Bone marrow (tissue), 2 donors: ENCODE results near the gene VGLL3.

Experiments used
- DNase-seq, 2 donors: peaks; one replicate each; lab custom pipeline; 2025; lab: John Stamatoyannopoulos, UW

Gene VGLL3

DNA sequence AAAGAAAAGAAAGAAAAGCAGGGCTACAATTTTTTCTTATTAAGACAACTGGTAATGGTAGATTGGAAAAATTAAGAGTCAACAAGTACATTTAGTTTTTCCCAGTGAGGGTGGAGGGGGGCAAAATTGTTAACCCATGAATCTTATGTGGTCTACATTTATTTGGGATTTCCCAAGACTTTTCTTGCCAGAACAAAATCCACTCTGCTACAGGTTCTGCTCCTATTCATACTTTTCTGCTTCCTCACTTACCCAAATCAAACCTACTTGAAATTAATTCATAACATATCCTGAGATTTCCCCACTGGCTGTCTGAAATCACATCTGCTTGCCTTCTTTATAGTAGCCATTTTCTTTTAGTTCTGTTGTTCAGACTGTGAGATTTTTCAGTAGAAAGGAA is 41.1 kb downstream of the VGLL3 start:
- DNase-seq: no peak

DNA sequence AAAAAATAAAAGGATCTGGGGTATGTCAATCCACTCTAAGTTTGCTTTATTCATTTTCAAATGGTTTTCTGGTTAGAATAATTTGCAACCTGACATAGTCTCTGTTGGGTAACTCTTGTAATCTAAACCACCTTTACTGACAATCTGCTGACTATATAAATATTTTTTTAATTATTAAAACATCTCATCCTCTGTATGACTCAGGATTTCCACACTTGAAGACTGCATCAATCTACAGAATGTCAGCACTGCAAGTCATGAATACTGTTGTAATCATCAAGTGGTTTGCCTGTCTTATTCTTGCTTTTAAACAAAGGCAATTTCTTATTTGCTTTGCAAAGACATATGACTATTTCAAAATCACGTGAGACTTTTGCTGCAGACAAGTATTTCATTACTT is 42.1 kb downstream of the VGLL3 start:
- DNase-seq: no peak

- no peak for DNase-seq
Observed at GRCh38 chr3:86942206-86942605, 48.7 kb downstream of the VGLL3 start.

GRCh38 chr3:86938416-86939105 is 52.4 kb downstream of the VGLL3 start:
- DNase-seq: no peak

DNA sequence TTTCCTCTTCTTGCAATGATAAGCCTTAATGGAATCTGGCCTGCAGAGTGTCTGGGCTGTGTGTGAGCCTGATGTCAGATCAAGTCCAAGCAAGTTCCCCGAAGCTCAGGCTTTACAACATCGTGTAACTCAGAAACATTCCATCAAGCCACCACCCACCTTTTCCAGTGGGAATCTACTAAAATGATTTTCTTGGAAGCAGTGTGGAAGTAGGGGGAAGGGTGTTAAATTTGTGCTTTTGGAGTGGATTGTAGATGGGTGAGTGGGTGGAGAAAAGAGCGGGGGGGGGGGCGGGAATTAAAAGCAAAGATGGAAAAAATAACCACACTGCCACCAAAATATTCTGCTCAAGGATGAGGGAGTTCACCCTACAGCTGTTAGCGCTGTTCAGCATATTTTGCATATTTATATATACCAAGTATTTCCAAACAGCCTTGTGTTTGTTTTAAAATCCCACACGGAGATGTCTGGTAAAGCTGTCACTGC is 53.6 kb downstream of the VGLL3 start:
- no peak for DNase-seq

- DNase-seq: no peak
Observed at GRCh38 chr3:86934851-86935250, 56.1 kb downstream of the VGLL3 start.

- no peak for DNase-seq
Observed at GRCh38 chr3:86930831-86931230, 60.1 kb downstream of the VGLL3 start.

- no peak for DNase-seq
Observed at GRCh38 chr3:86930181-86930580, 60.8 kb downstream of the VGLL3 start.

DNA sequence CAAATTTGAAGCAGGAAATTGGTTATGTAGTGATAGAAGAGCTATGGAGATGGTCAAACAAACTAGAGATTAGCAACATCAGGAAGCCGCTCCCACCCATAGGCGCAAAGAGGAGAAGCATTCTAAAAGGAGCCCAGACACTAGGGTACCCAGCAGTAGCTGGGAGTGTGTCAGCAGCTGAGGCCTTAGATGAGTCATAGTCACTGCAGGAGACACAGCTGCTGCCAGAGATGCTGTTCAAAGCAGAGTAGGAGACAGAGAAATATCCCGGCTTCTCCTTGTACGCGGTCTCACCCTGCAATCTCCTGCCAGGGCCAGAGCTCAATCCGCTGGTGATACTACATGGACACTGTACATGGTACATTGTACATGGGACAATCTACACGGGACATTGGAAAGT is 61.9 kb downstream of the VGLL3 start:
- no peak for DNase-seq

DNA sequence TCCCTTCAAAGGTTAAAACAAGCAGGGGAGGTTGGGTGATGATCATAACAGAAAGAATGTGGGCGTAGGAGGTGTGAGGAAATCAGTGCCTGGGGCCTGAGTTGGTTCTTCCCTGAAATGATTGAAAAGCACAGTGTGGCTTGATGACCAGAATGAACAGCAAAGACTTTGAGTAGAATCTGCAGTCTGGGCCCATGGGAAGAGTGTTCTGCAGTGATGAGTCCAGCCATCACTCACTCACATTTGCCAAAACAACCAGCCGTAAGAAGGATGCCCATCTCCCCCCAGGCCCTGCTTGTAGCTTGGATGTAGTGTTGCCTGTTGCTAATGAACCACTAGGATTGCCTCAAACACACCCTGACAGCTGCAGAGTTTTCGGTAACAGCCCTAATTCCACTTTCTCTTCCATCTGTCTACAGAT is 67.9 kb downstream of the VGLL3 start:
- DNase-seq: no peak

DNA sequence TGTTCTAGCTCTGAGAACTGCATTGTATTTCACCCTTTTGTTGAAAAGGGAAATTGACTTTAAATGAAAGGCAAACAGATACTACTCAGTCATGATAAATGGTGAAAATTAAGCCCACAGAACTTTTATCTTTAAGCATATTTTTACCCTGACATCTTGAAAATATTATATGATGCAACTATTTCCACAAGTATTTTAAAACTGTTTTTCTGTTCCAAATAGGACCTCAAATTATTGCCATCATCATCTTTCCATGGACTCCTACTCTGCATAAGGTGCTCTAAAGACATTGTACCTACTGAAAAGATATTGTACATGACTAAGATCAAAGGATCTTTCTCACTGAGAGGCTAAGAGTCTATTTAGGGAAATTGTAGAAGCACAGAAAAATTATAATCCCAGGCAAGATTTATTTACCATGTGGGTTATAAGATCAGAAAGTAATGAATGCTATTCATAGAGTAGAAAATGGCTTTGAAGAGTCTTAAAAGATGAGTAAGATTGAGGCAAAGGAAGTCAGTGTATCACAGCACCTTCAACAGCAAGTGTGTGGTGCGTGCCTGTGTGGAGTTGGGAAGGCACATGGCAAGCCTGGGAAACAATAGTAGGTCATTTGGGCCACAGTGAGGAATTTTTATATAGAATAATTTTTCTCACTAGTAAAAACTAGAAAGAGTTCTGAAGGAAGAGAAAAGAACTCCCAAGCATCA is 68.8 kb downstream of the VGLL3 start:
- no peak for DNase-seq

- no peak for DNase-seq
Observed at GRCh38 chr3:86914670-86915069, 76.3 kb downstream of the VGLL3 start.

- DNase-seq: no peak
Observed at GRCh38 chr3:86913160-86913559, 77.8 kb downstream of the VGLL3 start.

DNA sequence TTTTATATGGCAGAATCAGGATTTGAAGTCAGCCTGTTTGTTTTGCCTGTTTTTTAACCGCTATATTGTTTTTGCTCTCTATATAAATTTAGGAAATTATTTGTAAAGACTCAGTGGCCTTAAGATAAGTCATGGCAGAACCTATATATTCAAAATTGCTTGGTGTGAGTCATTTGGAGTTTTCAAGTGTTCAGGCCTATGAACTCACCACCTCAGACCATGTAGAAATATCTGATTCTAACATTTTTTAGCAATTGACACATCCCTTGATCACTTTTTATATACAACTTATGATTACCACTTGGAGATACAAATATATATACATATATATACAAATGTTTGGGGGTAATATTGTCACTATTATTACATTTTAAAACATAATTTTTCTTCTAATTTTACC is 95.7 kb downstream of the VGLL3 start:
- DNase-seq: no peak

- no peak for DNase-seq
Observed at GRCh38 chr3:86890741-86891396, 100.1 kb downstream of the VGLL3 start.
